Esophagus squamous epithelium (tissue), 4 donors: ENCODE results near the gene KRTAP1-1.

Source experiments
- POLR2A ChIP-seq, 4 donors: fragments of 450-650 bp; IDR thresholded peaks; one replicate each; pipeline ENCODE4 v1.6.1; 2017; ENCODE audit warnings: antibody characterized with exemption in 4 of 4, mild to moderate bottlenecking in 4 of 4, moderate library complexity in 3 of 4
- TF ChIP-seq, protein P1 (sequence below), 6 experiments: fragments of 450-650 bp in 4 of 6; fragments of 200-600 bp in 2 of 6; sonication (generic) in 2 of 6; IDR thresholded peaks; one replicate each; pipeline ENCODE4 v1.5.1; 2016 to 2019; ENCODE audit warnings: antibody characterized with exemption in 6 of 6, mild to moderate bottlenecking in 4 of 6, moderate library complexity in 4 of 6

GRCh38 chr17:41018541-41018940 is 22.7 kb downstream of the KRTAP1-1 start:
- TF ChIP-seq POLR2A (IDR thresholded peaks at IDR 0.05) = no peak
- TF ChIP-seq, protein P1, sequence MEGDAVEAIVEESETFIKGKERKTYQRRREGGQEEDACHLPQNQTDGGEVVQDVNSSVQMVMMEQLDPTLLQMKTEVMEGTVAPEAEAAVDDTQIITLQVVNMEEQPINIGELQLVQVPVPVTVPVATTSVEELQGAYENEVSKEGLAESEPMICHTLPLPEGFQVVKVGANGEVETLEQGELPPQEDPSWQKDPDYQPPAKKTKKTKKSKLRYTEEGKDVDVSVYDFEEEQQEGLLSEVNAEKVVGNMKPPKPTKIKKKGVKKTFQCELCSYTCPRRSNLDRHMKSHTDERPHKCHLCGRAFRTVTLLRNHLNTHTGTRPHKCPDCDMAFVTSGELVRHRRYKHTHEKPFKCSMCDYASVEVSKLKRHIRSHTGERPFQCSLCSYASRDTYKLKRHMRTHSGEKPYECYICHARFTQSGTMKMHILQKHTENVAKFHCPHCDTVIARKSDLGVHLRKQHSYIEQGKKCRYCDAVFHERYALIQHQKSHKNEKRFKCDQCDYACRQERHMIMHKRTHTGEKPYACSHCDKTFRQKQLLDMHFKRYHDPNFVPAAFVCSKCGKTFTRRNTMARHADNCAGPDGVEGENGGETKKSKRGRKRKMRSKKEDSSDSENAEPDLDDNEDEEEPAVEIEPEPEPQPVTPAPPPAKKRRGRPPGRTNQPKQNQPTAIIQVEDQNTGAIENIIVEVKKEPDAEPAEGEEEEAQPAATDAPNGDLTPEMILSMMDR (IDR thresholded peaks at IDR 0.05) = no peak
